Gastrocnemius medialis (tissue), 4 donors: ENCODE measurements around the gene CNST.

Experiments used
- POLR2A ChIP-seq, 2 donors: fragments of 450-650 bp; IDR thresholded peaks; one replicate each; pipeline ENCODE4 v1.6.1; 2017; ENCODE audit warnings: antibody characterized with exemption in 2 of 2, mild to moderate bottlenecking in 2 of 2, moderate library complexity in 2 of 2
- TF ChIP-seq, protein P1 (sequence below), 5 experiments: fragments of 450-650 bp in 3 of 5; fragments of 200-600 bp in 2 of 5; sonication (generic) in 2 of 5; IDR thresholded peaks in 4 of 5; conservative IDR thresholded peaks in 1 of 5; 1 replicate in 4 of 5; 2 replicates in 1 of 5; pipeline ENCODE4 v1.5.1; 2016 to 2019; ENCODE audit warnings: antibody characterized with exemption in 5 of 5, mild to moderate bottlenecking in 3 of 5, moderate library complexity in 3 of 5

DNA sequence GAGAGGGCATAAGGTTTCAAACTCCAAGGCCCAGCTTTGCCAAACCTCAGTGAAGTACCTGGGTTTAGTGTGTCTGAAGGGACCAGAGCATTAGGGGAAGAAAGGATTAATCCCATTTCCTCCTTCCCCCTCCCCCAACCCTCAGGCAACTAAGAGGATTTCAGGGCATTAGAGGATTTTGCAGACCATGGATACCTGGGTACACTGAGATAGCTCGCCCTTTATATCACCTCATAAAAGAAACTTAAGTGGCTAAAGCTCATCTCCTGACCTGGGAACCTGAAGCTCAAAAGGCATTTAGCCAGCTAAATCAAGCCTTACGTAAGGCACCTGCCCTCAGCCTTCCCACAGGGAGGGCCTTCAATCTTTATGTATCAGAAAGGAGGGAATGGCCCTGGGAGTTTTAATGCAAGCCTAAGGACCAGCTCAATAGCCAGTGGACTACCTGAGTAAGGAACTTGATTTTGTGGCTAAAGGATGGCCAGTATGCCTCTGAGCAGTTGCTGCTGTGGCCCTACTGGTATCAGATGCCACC lies 32.8 kb upstream of the CNST start:
- TF ChIP-seq, protein P1, sequence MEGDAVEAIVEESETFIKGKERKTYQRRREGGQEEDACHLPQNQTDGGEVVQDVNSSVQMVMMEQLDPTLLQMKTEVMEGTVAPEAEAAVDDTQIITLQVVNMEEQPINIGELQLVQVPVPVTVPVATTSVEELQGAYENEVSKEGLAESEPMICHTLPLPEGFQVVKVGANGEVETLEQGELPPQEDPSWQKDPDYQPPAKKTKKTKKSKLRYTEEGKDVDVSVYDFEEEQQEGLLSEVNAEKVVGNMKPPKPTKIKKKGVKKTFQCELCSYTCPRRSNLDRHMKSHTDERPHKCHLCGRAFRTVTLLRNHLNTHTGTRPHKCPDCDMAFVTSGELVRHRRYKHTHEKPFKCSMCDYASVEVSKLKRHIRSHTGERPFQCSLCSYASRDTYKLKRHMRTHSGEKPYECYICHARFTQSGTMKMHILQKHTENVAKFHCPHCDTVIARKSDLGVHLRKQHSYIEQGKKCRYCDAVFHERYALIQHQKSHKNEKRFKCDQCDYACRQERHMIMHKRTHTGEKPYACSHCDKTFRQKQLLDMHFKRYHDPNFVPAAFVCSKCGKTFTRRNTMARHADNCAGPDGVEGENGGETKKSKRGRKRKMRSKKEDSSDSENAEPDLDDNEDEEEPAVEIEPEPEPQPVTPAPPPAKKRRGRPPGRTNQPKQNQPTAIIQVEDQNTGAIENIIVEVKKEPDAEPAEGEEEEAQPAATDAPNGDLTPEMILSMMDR (IDR thresholded peaks at IDR 0.05 in 4 of 5, conservative IDR thresholded peaks at IDR 0.05 in 1 of 5): no peak
- TF ChIP-seq POLR2A (IDR thresholded peaks at IDR 0.05): no peak
